Body of pancreas (tissue), 4 donors: ENCODE data around the gene TNRC6C.

Experiments used
- CTCF ChIP-seq, 7 experiments: fragments of 450-650 bp in 4 of 7; fragments of 200-600 bp in 3 of 7; sonication (generic) in 3 of 7; IDR thresholded peaks; one replicate each; pipeline ENCODE4 v1.5.1; 2016 to 2019; ENCODE audit warnings: antibody characterized with exemption in 7 of 7
- POLR2A ChIP-seq, 3 donors: fragments of 450-650 bp; IDR thresholded peaks; one replicate each; pipeline ENCODE4 v1.6.1; 2016; ENCODE audit warnings: antibody characterized with exemption in 3 of 3, mild to moderate bottlenecking in 2 of 3

- TF ChIP-seq CTCF (IDR thresholded peaks at IDR 0.05): no peak
- no peak for TF ChIP-seq POLR2A (IDR thresholded peaks at IDR 0.05)
These were observed 47.1 kb downstream of the TNRC6C start for GRCh38 chr17:78005452-78006171.
